HG02885 (cell line): ENCODE measurements around the gene VIPR2.
"Not testable (repeated sequence)": the region's sequence is repeated elsewhere in the genome, so short reads cannot be mapped to it uniquely, and the experiment has no call there.

Experiments used
- ATAC-seq: cut with Tn5 transposase; IDR thresholded peaks from one replicate; pipeline ENCODE4 v1.9.1; 2021; ENCODE audit warnings: mild to moderate bottlenecking; ENCODE audit not compliant: unreplicated experiment, poor library complexity

VIPR2 gene

GRCh38 chr7:159000859-159001435 is 143.7 kb downstream of the VIPR2 start:
- no peak for ATAC-seq

- ATAC-seq, result no peak
These were observed 144.6 kb downstream of the VIPR2 start for GRCh38 chr7:159000070-159000469.

- ATAC-seq, result no peak
These were observed 145.2 kb downstream of the VIPR2 start for GRCh38 chr7:158999496-158999895.

- ATAC-seq, result not testable (repeated sequence)
These were observed 146.4 kb downstream of the VIPR2 start for GRCh38 chr7:158998261-158998660.

- ATAC-seq, result no peak
These were observed 147.2 kb downstream of the VIPR2 start for GRCh38 chr7:158997471-158997870.

- ATAC-seq, result no peak
These were observed 147.6 kb downstream of the VIPR2 start for GRCh38 chr7:158997110-158997453.

GRCh38 chr7:158996214-158997109 is 148.2 kb downstream of the VIPR2 start:
- ATAC-seq, result no peak

- ATAC-seq, result no peak
These were observed 149.2 kb downstream of the VIPR2 start for GRCh38 chr7:158995514-158995913.

GRCh38 chr7:158994687-158995086 is 150.0 kb downstream of the VIPR2 start:
- ATAC-seq, result no peak

- ATAC-seq, result no peak
These were observed 151.1 kb downstream of the VIPR2 start for GRCh38 chr7:158993591-158993990.

- no peak for ATAC-seq
These were observed 151.9 kb downstream of the VIPR2 start for GRCh38 chr7:158992759-158993158.

GRCh38 chr7:158991824-158992621 is 152.6 kb downstream of the VIPR2 start:
- ATAC-seq, result no peak

GRCh38 chr7:158988996-158989395 is 155.7 kb downstream of the VIPR2 start:
- ATAC-seq, result no peak

GRCh38 chr7:158988302-158988862 is 156.3 kb downstream of the VIPR2 start:
- ATAC-seq, result no peak

GRCh38 chr7:158987691-158988090 is 157.0 kb downstream of the VIPR2 start:
- no peak for ATAC-seq

- ATAC-seq, result no peak
These were observed 159.1 kb downstream of the VIPR2 start for GRCh38 chr7:158985583-158985982.

GRCh38 chr7:158984007-158984406 is 160.7 kb downstream of the VIPR2 start:
- ATAC-seq, result not testable (repeated sequence)

- ATAC-seq, result not testable (repeated sequence)
These were observed 162.6 kb downstream of the VIPR2 start for GRCh38 chr7:158982080-158982479.

- ATAC-seq, result no peak
These were observed 164.9 kb downstream of the VIPR2 start for GRCh38 chr7:158979635-158980351.

- ATAC-seq, result no peak
These were observed 165.6 kb downstream of the VIPR2 start for GRCh38 chr7:158979023-158979529.
